HG03342 (cell line): ENCODE data around the gene NSRP1.
"Not testable (repeated sequence)": the region's sequence is repeated elsewhere in the genome, so short reads cannot be mapped to it uniquely, and the experiment has no call there.

Experiments used
- ATAC-seq: cut with Tn5 transposase; IDR thresholded peaks from one replicate; pipeline ENCODE4 v1.9.1; 2021; ENCODE audit warnings: mild to moderate bottlenecking, moderate library complexity; ENCODE audit not compliant: unreplicated experiment

NSRP1 gene

GRCh38 chr17:30116661-30117551 is at the start of gene NSRP1:
Gene NSRP1, plus strand, starts transcription at chr17:30116816. Its CDS starts 28 bp downstream, at chr17:30116844.
- peak; percentile 76 for ATAC-seq

- ATAC-seq = no peak
These were observed 48.2 kb upstream of the NSRP1 start for GRCh38 chr17:30068465-30068864.

DNA sequence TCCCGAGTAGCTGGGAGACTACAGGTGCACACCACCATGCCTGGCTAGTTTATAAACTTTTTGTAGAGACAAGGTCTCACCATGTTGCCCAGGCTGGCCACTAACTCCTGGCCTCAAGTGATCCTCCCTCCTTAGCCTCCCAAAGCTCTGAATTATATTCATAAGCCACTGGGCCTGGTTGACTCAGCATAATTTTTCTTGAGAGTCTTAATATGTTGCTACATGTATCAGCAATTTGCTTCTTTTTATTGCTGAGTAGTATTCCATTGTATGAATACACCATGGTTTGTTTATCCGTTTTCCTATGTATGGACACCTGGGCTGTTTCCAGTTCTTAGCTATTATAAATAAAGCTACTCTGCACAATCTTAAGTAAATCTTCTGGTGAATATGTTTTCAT is 42.4 kb upstream of the NSRP1 start:
- no peak for ATAC-seq

DNA sequence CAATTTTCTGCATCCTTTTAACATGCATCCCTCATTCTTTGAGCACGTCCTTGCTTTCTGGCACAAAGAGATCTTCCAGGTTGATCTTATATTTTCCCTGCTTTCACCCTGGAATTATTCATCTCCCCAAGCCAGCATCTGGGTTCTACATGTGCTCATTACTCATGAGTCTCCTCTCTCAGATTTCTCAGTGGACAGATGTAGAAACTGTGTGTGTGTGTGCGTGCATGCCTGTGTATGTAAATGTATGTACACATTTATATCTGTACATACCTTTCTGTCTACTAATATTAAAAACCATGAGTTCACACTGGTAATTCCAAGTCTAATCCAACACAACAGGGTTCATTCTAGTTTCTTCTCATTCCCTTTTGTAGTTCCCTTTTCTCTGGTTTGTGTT is 41.9 kb upstream of the NSRP1 start:
- ATAC-seq = no peak

DNA sequence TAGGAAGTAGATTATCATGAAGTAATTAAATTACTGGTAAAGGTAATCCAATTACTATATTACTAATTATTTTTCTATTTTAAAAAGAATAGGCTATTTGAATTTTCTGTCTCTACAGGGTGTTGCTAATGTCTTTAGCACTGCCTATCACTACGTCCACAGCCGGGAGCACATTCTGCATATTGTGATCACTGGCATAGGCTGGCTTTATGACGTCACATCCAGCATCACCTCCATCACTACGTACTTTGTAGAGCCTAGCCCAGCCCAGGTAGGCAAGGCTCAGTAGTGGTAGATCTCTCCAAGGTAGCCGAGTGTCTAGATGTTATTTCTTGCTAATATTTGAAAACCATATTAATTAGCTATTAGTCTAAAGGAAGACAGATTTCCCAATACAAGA is 33.8 kb upstream of the NSRP1 start:
- ATAC-seq = no peak

DNA sequence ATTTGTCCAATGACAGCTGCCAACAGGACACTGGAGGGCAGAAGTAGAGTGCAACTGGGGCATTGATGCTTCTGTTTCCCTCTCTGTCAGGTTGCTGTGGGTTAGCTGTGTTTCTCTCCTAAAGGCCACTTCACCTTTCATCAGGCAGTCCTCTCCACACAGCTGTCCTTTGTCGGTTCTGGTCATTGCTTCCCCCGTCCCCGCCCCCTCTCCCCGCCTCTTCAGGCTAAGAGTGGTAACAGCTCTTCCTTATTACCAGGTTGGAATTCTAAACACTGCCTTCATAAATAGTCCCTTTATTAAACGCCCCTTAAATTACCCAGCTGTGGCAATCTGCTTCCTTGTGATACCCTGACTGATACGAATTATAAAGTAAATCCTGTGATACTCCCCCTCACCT is 31.8 kb upstream of the NSRP1 start:
- no peak for ATAC-seq

- ATAC-seq = no peak
These were observed 29.7 kb upstream of the NSRP1 start for GRCh38 chr17:30086896-30087295.

DNA sequence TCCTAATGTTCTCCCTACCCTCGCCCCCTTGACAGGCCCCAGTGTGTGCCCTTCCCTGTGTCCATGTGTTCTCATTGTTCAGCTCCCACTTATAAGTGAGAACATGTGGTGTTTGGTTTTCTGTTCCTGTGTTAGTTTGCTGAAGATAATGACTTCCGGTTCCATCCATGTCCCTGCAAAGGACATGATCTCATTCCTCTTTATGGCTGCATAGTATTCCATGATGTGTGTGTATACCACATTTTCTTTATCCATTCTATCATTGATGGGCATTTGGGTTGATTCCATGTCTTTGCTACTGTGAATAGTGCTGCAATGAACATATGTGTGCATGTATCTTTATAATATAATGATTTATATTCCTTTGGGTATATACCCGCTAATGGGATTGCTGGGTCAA is 29.2 kb upstream of the NSRP1 start:
- ATAC-seq = not testable (repeated sequence)

GRCh38 chr17:30091121-30091670 is 25.4 kb upstream of the NSRP1 start:
- ATAC-seq = no peak

GRCh38 chr17:30091771-30092170 is 24.8 kb upstream of the NSRP1 start:
- ATAC-seq = no peak

DNA sequence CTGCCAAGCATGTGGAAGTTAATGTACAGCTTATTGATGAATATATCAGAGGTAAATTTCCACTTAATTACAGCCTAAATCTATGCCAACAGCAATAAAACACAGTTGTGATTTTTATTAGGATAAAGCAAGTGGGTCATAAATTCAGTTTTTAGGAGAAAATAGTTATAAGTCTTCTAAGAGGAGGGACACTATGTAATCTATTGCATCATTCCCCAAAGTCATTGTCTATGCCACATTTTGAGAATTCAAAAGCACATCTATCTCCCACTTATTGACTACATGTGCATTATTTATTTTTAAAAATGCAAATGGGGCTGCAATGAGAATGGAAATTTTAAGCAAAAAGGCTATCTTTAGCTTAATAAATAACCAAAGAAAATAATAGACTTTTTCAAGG is 23.7 kb upstream of the NSRP1 start:
- no peak for ATAC-seq

- no peak for ATAC-seq
These were observed 23.0 kb upstream of the NSRP1 start for GRCh38 chr17:30093463-30094147.

DNA sequence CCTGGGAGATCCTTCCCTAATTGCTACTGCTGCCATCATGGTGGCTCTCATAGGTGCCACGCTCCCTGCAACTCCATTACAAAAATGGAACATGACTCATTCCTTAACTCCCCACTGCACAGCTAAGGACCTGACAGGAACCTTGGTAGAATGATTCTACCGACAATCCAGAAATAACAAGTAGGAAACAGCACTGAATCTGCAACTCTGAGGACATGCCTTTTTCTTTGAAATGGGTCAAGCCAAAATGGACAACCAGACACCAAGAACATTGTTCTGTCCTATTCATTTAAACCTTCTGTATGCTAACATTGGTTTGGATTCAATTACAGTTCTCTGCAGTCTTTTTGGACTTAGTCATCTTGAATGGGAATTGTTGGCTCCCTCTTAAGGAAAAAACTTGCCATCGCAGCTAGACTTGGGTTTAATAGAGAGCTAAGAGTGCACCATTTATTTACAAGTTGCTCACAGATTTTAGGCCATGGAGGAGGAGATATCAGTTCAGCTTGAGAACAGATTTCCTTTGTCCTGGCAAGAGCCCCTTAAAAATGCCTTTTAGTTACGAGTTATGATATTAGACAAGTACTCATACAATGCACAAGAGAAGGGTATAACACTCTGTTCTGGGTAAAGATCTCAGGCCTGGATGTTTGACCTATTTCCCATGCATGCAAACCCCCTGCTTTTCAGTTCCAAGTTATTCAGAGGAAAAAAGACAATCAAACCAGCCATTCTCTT is 20.9 kb upstream of the NSRP1 start:
- no peak for ATAC-seq

GRCh38 chr17:30101686-30102390 is 14.8 kb upstream of the NSRP1 start:
- no peak for ATAC-seq

DNA sequence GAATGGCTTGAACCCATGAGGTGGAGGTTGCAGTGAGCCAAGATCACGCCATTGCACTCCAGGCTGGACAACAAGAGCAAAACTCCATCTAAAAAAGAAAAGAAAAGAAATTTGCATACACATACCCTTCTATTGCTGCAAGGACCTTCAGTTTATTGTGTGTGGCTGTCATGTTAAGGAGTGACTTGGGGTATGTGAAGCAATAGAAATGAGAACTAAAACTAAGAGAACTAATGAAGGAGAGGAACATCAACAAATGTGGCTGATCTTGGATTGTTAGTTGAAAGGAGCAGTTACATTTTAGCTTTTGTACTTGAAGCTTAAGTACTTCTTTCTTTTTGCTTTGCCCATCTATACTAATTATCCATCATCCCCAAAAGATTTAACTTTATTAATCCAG is 12.7 kb upstream of the NSRP1 start:
- no peak for ATAC-seq

- ATAC-seq = no peak
These were observed 11.9 kb upstream of the NSRP1 start for GRCh38 chr17:30104575-30105339.

GRCh38 chr17:30112794-30113193 is 3.8 kb upstream of the NSRP1 start:
- ATAC-seq = no peak

GRCh38 chr17:30113213-30113612 is 3.4 kb upstream of the NSRP1 start:
- no peak for ATAC-seq

DNA sequence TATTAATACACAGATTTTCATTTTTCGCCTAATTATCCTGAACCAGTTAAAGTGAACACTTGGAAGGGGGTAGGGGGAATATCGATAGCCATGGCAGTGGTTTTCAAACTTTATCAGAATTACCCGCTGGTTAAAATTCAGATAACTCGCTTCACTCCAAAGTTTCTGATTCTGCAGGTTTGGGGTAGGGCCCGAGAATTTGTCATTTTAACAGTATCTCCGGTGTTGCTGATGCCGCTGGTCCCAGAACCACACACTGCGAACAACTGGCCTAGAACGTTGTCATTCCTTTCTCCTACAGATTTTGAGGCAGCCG is 313 bp upstream of the NSRP1 start:
- peak; percentile 18 for ATAC-seq

- ATAC-seq = no peak
These were observed 1.1 kb downstream of the NSRP1 start for GRCh38 chr17:30117675-30118081.
